ENCODE results near the gene MACROD2. TPM values are rescaled to one million over a fixed set of nuclear protein-coding genes. Genes with fewer than 3 reads are reported as not detected.

Gene MACROD2
- total RNA-seq, 2 donors from 2014 or later = 8.0 to 19.4 TPM

DNA sequence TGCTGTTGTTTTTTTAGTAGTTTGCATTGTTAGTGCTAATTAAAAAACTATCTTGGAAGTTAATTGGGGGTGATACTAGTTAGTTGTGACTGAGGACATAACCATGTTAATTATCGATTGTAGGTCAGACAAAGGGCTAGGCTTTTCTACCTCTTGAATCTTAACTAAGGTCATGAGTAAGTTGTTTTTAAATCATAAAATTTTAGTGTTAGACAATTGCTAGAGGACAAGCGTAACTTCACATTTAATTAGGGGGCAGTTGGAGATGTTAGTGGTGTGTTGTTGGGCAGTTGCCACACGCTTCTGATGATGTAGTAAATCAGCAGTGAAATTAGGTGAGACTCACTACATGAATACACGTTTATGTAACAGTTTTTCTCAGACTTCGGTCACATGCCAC, 961.2 kb downstream of the MACROD2 start:
- no peaks in the 10 kb centered on the region for H3K27me3 ChIP-seq (replicated peaks; ENCODE audit: insufficient read depth)
- H3K4me1 ChIP-seq (replicated peaks) = no peaks in the 10 kb centered on the region
- H3K27ac ChIP-seq = no peak overlapping the region
- DNase-seq (ENCODE audit: low spot score) = no peak
- H3K36me3 ChIP-seq = no peaks in the 10 kb centered on the region
- WGBS = 83% methylated on average over 5 of the region's 5 CpGs
- H3K4me3 ChIP-seq = no peak overlapping the region
- intact Hi-C loops (cut with DNase I) = no loop called here
- no peaks in the 10 kb centered on the region for H3K9me3 ChIP-seq
- TF ChIP-seq POLR2A (IDR thresholded peaks at IDR 0.05) = no peak
- no peak for TF ChIP-seq POLR2AphosphoS5 (IDR thresholded peaks at IDR 0.05)
- TF ChIP-seq, protein P1, sequence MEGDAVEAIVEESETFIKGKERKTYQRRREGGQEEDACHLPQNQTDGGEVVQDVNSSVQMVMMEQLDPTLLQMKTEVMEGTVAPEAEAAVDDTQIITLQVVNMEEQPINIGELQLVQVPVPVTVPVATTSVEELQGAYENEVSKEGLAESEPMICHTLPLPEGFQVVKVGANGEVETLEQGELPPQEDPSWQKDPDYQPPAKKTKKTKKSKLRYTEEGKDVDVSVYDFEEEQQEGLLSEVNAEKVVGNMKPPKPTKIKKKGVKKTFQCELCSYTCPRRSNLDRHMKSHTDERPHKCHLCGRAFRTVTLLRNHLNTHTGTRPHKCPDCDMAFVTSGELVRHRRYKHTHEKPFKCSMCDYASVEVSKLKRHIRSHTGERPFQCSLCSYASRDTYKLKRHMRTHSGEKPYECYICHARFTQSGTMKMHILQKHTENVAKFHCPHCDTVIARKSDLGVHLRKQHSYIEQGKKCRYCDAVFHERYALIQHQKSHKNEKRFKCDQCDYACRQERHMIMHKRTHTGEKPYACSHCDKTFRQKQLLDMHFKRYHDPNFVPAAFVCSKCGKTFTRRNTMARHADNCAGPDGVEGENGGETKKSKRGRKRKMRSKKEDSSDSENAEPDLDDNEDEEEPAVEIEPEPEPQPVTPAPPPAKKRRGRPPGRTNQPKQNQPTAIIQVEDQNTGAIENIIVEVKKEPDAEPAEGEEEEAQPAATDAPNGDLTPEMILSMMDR (IDR thresholded peaks at IDR 0.05) = no peak

DNA sequence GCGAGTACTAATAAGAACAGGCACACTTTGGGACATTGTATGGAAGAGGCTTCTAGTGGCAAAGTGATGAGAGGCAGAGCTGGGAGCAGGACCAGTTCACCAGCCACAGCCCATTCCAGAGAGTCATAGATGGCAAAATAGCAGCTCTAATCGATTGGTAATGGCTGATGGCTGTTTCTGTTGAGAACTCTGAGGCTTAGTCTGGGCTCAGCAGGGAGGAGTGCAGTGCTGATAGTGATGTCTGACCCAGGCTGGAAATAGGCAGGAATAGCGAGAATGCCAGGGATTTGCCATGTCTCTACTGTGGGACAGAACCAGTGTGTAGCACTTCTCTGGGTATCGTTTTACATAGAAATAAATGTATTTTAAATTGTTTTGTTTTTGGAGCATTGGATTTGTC, 962.1 kb downstream of the MACROD2 start:
- no peaks in the 10 kb centered on the region for H3K9me3 ChIP-seq
- 93% methylated on average over 4 of the region's 4 CpGs for WGBS
- no peaks in the 10 kb centered on the region for H3K27me3 ChIP-seq (replicated peaks; ENCODE audit: insufficient read depth)
- DNase-seq (ENCODE audit: low spot score) = no peak
- no peak overlapping the region for H3K4me3 ChIP-seq
- TF ChIP-seq POLR2A (IDR thresholded peaks at IDR 0.05) = no peak
- TF ChIP-seq POLR2AphosphoS5 (IDR thresholded peaks at IDR 0.05) = no peak
- TF ChIP-seq, protein P1 (IDR thresholded peaks at IDR 0.05) = no peak
- no peaks in the 10 kb centered on the region for H3K4me1 ChIP-seq (replicated peaks)
- H3K36me3 ChIP-seq = no peaks in the 10 kb centered on the region
- intact Hi-C loops (cut with DNase I) = no loop called here
- H3K27ac ChIP-seq = no peak overlapping the region

DNA sequence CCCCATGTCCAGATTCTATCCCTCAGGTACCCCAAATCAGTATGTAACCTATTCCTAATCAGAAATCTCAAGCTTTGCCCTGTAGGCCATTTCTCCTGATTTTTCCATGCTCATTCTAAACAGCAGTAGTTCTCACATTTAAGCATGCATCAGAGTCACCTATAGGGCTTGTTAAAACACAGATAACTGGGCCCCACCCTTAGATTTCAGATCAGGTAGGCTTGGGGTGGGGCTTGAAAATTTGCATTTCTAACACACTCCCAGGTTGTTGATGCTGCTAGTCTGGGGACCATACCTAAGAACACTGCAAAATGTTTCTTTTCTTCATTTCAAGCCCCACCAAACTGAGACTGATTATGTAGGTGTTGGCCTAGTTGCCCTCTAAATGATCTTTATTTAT, 963.3 kb downstream of the MACROD2 start:
- TF ChIP-seq POLR2AphosphoS5 (IDR thresholded peaks at IDR 0.05) (no peak), POLR2A (IDR thresholded peaks at IDR 0.05) (no peak)
- TF ChIP-seq, protein P1 (IDR thresholded peaks at IDR 0.05) = no peak
- no peak overlapping the region for H3K4me3 ChIP-seq
- no peak overlapping the region for H3K27ac ChIP-seq
- H3K27me3 ChIP-seq (replicated peaks; ENCODE audit: insufficient read depth) = no peaks in the 10 kb centered on the region
- intact Hi-C loops (cut with DNase I) = no loop called here
- no peaks in the 10 kb centered on the region for H3K36me3 ChIP-seq
- no peaks in the 10 kb centered on the region for H3K9me3 ChIP-seq
- DNase-seq (ENCODE audit: low spot score) = no peak
- H3K4me1 ChIP-seq (replicated peaks) = no peaks in the 10 kb centered on the region

DNA sequence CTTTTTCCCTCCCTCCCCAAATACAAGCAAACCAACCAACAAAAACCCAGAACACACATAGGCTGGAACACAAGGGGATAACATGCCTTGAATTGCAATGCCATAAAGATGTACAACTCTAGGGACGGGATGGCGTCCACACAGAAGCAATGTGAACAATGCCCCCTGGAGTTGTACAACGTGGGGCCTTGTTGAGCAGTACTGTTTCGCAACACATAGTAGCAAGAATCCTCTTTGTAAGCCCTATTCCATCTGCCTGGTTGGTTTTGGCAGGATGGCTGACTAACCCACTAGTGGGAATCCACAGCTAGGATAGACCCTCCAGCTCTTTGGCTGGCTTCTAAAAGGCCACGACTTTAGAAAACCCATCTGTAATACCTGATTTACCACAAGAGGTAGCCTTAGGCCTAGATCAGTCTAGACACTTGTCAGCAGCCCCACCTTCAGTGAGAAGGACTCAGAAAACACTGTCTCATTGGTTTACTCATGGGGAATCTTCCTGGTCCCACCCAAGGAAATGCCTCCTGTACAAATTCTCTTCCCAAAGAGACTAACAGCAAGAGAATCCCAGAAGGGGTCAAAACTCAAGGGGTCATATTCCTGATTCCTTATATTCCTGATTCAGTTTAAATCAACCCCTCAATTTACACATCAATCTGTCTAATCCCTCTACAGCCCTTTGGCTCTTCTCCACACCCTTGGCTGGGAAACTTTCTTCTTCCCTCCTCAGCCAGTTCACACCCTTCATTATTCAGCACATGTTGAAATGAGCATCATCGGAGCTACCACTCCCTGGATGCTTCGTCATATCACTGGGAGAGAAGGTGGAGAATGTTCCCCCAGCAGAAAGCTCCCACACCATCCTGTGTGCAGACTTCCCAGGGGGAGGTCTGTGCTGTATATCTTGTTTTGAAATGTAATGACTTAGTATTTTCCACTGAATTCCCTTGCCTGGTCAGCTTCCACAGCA, 964.5 kb downstream of the MACROD2 start:
- H3K36me3 ChIP-seq = no peaks in the 10 kb centered on the region
- no peaks in the 10 kb centered on the region for H3K9me3 ChIP-seq
- DNase-seq (ENCODE audit: low spot score) = no peak
- intact Hi-C loops (cut with DNase I) = no loop called here
- H3K27me3 ChIP-seq (replicated peaks; ENCODE audit: insufficient read depth) = no peaks in the 10 kb centered on the region
- no peaks in the 10 kb centered on the region for H3K4me1 ChIP-seq (replicated peaks)
- no peak overlapping the region for H3K27ac ChIP-seq
- WGBS = 95% methylated on average over 7 of the region's 7 CpGs
- TF ChIP-seq POLR2AphosphoS5 (IDR thresholded peaks at IDR 0.05) (no peak), POLR2A (IDR thresholded peaks at IDR 0.05) (no peak)
- TF ChIP-seq, protein P1 (IDR thresholded peaks at IDR 0.05) = no peak
- no peak overlapping the region for H3K4me3 ChIP-seq

DNA sequence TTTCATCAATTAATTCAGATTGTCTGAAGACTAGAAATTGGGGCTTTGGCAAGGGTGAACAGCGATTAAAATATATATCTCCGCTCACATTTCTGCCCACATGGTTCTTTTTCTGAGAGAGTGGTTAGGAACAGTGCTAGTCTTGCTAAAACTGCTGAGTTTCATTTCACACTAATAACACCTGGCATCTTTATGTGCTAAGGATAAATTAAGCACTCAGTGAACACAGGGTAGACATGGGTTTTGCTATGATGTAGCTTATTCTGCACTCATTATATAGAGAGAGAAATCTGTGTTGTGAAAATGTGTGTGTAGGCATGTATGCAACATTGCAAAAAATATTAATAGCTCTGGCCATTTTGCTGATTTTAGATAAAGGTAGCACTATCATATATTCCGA, 965.5 kb downstream of the MACROD2 start:
- Histone ChIP-seq H3K9me3 (no peaks in the 10 kb centered on the region), H3K27ac (no peak overlapping the region), H3K27me3 (replicated peaks; ENCODE audit: insufficient read depth) (no peaks in the 10 kb centered on the region), H3K36me3 (no peaks in the 10 kb centered on the region), H3K4me1 (replicated peaks) (no peaks in the 10 kb centered on the region), H3K4me3 (no peak overlapping the region)
- no peak for DNase-seq (ENCODE audit: low spot score)
- TF ChIP-seq, protein P1 (IDR thresholded peaks at IDR 0.05) = no peak
- TF ChIP-seq POLR2AphosphoS5 (IDR thresholded peaks at IDR 0.05) (no peak), POLR2A (IDR thresholded peaks at IDR 0.05) (no peak)
- intact Hi-C loops (cut with DNase I) = no loop called here
- 98% methylated on average over 3 of the region's 3 CpGs for WGBS
